SK-N-SH treated with all-trans-retinoic acid at 6 μM for 48 hours (cell line): ENCODE results near the gene PROM1.

Experiments
- ATAC-seq: fragments of 200-7000 bp; cut with Tn5 transposase; 3 replicates; pipeline ENCODE4 v1.9.1; 2020; ENCODE audit warnings: mild to moderate bottlenecking, moderate library complexity
- CSDC2 ChIP-seq: fragments of 250-450 bp; sonication (Bioruptor Pico); IDR thresholded peaks from 2 replicates; pipeline ENCODE4 v1.5.0; 2020; ENCODE audit warnings: mild to moderate bottlenecking, moderate library complexity
- ESRRG ChIP-seq: fragments of 250-450 bp; sonication (Bioruptor Pico); IDR thresholded peaks from 2 replicates; pipeline ENCODE4 v1.6.1; 2021; ENCODE audit warnings: mild to moderate bottlenecking
- GLIS3 ChIP-seq: fragments of 250-450 bp; sonication (Bioruptor Pico); IDR thresholded peaks from 2 replicates; pipeline ENCODE4 v1.5.0; 2020; ENCODE audit warnings: mild to moderate bottlenecking, moderate library complexity
- ISL1 ChIP-seq: fragments of 250-450 bp; sonication (Bioruptor Pico); IDR thresholded peaks from 2 replicates; pipeline ENCODE4 v2.1.2; 2022; ENCODE audit warnings: mild to moderate bottlenecking, moderate library complexity
- OSR1 ChIP-seq: fragments of 250-450 bp; sonication (Bioruptor Pico); IDR thresholded peaks from 2 replicates; pipeline ENCODE4 v1.8.0; 2022; ENCODE audit warnings: moderate library complexity, mild to moderate bottlenecking, inconsistent platforms
- RARB ChIP-seq: fragments of 250-450 bp; sonication (Bioruptor Pico); IDR thresholded peaks from 2 replicates; pipeline ENCODE4 v1.8.0; 2021; ENCODE audit warnings: mild to moderate bottlenecking, moderate library complexity
- SNAI2 ChIP-seq: fragments of 250-450 bp; sonication (Bioruptor Pico); IDR thresholded peaks from 2 replicates; pipeline ENCODE4 v1.5.0; 2020; ENCODE audit warnings: mild to moderate bottlenecking, moderate library complexity
- TCF4 ChIP-seq: fragments of 250-450 bp; sonication (Bioruptor Pico); IDR thresholded peaks from 2 replicates; pipeline ENCODE4 v1.8.0; 2021; ENCODE audit warnings: mild to moderate bottlenecking, moderate library complexity, borderline replicate concordance
- TOX ChIP-seq: fragments of 250-450 bp; sonication (Bioruptor Pico); IDR thresholded peaks from 2 replicates; pipeline ENCODE4 v1.8.0; 2021; ENCODE audit warnings: mild to moderate bottlenecking, moderate library complexity, borderline replicate concordance
- ZC3H10 ChIP-seq: fragments of 250-450 bp; sonication (Bioruptor Pico); IDR thresholded peaks from 2 replicates; pipeline ENCODE4 v1.5.1; 2021; ENCODE audit warnings: mild to moderate bottlenecking, moderate library complexity
- ZNF565 ChIP-seq: fragments of 450-650 bp; formaldehyde crosslinking; conservative IDR thresholded peaks from 2 replicates; pipeline ENCODE4 v1.5.0; 2020; ENCODE audit warnings: low read depth, mild to moderate bottlenecking, moderate library complexity
- TF ChIP-seq, protein P1 (sequence below): fragments of 250-450 bp; sonication (Bioruptor Pico); IDR thresholded peaks from 2 replicates; pipeline ENCODE4 v1.5.0; 2020; ENCODE audit warnings: mild to moderate bottlenecking, moderate library complexity
- TF ChIP-seq, protein P2 (sequence below): fragments of 250-450 bp; sonication (Bioruptor Pico); IDR thresholded peaks from 2 replicates; pipeline ENCODE4 v1.8.0; 2020; ENCODE audit warnings: mild to moderate bottlenecking, moderate library complexity, borderline replicate concordance
- TF ChIP-seq, protein P3 (sequence below): fragments of 250-450 bp; sonication (Bioruptor Pico); IDR thresholded peaks from 2 replicates; pipeline ENCODE4 v1.5.1; 2020; ENCODE audit warnings: low read depth, mild to moderate bottlenecking, moderate library complexity
- TF ChIP-seq, protein P4 (sequence below): fragments of 250-450 bp; sonication (Bioruptor Pico); IDR thresholded peaks from 2 replicates; pipeline ENCODE4 v1.8.0; 2021; ENCODE audit warnings: low read depth, mild to moderate bottlenecking, moderate library complexity, borderline replicate concordance
- TF ChIP-seq, protein P5 (sequence below): fragments of 250-450 bp; sonication (Bioruptor Pico); IDR thresholded peaks from 2 replicates; pipeline ENCODE4 v1.5.1; 2021; ENCODE audit warnings: mild to moderate bottlenecking, moderate library complexity

PROM1 gene

DNA sequence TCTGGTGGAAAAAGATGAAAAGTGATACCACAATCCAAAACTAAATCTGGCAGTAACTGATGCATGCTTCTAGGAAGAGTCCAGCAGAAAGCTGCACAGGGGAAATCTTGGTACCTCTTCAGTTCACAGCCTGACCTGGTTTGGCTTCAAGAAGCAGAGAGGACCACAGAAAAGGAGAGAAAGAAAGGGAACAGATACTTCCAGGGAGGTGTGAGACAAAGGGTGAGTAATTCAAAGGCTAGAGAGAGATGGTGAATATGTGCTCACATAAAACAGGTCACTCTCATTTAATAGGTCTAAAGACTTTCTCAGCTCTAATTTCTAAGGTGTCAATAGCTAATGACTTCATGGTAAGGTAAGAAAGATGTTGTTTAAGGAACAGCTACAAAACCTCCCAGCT, 132.0 kb downstream of the PROM1 start:
- TF ChIP-seq ESRRG, result no peak
- no peak for ATAC-seq

DNA sequence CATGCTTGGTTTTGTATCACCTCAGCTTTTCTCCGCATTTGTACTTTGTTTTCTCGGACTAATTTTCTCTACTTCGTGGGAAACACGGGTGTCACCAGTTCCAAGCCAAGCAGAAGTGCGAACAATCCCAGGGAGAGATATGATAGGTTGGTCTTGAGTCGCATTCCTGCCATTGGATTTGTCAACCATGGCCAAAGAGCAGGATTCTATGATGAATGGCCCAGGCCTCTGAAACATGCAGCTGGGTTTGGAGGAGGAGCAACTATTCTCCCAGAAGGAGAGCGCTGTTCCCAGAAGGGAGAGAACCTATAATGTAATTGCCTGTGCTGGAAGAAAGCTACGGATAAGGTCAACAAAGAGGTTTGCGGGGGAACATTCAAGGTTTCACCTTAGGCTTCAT, 135.0 kb downstream of the PROM1 start:
- no peak for ATAC-seq
- TF ChIP-seq CSDC2, result no peak
- TF ChIP-seq, protein P1, sequence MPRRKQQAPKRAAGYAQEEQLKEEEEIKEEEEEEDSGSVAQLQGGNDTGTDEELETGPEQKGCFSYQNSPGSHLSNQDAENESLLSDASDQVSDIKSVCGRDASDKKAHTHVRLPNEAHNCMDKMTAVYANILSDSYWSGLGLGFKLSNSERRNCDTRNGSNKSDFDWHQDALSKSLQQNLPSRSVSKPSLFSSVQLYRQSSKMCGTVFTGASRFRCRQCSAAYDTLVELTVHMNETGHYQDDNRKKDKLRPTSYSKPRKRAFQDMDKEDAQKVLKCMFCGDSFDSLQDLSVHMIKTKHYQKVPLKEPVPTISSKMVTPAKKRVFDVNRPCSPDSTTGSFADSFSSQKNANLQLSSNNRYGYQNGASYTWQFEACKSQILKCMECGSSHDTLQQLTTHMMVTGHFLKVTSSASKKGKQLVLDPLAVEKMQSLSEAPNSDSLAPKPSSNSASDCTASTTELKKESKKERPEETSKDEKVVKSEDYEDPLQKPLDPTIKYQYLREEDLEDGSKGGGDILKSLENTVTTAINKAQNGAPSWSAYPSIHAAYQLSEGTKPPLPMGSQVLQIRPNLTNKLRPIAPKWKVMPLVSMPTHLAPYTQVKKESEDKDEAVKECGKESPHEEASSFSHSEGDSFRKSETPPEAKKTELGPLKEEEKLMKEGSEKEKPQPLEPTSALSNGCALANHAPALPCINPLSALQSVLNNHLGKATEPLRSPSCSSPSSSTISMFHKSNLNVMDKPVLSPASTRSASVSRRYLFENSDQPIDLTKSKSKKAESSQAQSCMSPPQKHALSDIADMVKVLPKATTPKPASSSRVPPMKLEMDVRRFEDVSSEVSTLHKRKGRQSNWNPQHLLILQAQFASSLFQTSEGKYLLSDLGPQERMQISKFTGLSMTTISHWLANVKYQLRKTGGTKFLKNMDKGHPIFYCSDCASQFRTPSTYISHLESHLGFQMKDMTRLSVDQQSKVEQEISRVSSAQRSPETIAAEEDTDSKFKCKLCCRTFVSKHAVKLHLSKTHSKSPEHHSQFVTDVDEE (CRISPR knock-in tag), result no peak
- TF ChIP-seq TCF4 (CRISPR knock-in tag), result no peak
- TF ChIP-seq ZC3H10 (CRISPR knock-in tag), result no peak
- TF ChIP-seq RARB (CRISPR knock-in tag), result no peak
- TF ChIP-seq GLIS3 (CRISPR knock-in tag), result no peak
- TF ChIP-seq, protein P2, sequence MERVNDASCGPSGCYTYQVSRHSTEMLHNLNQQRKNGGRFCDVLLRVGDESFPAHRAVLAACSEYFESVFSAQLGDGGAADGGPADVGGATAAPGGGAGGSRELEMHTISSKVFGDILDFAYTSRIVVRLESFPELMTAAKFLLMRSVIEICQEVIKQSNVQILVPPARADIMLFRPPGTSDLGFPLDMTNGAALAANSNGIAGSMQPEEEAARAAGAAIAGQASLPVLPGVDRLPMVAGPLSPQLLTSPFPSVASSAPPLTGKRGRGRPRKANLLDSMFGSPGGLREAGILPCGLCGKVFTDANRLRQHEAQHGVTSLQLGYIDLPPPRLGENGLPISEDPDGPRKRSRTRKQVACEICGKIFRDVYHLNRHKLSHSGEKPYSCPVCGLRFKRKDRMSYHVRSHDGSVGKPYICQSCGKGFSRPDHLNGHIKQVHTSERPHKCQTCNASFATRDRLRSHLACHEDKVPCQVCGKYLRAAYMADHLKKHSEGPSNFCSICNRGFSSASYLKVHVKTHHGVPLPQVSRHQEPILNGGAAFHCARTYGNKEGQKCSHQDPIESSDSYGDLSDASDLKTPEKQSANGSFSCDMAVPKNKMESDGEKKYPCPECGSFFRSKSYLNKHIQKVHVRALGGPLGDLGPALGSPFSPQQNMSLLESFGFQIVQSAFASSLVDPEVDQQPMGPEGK (CRISPR knock-in tag), result no peak
- TF ChIP-seq, protein P3, sequence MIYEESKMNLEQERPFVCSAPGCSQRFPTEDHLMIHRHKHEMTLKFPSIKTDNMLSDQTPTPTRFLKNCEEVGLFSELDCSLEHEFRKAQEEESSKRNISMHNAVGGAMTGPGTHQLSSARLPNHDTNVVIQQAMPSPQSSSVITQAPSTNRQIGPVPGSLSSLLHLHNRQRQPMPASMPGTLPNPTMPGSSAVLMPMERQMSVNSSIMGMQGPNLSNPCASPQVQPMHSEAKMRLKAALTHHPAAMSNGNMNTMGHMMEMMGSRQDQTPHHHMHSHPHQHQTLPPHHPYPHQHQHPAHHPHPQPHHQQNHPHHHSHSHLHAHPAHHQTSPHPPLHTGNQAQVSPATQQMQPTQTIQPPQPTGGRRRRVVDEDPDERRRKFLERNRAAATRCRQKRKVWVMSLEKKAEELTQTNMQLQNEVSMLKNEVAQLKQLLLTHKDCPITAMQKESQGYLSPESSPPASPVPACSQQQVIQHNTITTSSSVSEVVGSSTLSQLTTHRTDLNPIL (CRISPR knock-in tag), result no peak
- TF ChIP-seq, protein P4, sequence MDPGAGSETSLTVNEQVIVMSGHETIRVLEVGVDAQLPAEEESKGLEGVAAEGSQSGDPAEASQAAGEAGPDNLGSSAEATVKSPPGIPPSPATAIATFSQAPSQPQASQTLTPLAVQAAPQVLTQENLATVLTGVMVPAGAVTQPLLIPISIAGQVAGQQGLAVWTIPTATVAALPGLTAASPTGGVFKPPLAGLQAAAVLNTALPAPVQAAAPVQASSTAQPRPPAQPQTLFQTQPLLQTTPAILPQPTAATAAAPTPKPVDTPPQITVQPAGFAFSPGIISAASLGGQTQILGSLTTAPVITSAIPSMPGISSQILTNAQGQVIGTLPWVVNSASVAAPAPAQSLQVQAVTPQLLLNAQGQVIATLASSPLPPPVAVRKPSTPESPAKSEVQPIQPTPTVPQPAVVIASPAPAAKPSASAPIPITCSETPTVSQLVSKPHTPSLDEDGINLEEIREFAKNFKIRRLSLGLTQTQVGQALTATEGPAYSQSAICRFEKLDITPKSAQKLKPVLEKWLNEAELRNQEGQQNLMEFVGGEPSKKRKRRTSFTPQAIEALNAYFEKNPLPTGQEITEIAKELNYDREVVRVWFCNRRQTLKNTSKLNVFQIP (CRISPR knock-in tag), result no peak
- TF ChIP-seq, protein P5, sequence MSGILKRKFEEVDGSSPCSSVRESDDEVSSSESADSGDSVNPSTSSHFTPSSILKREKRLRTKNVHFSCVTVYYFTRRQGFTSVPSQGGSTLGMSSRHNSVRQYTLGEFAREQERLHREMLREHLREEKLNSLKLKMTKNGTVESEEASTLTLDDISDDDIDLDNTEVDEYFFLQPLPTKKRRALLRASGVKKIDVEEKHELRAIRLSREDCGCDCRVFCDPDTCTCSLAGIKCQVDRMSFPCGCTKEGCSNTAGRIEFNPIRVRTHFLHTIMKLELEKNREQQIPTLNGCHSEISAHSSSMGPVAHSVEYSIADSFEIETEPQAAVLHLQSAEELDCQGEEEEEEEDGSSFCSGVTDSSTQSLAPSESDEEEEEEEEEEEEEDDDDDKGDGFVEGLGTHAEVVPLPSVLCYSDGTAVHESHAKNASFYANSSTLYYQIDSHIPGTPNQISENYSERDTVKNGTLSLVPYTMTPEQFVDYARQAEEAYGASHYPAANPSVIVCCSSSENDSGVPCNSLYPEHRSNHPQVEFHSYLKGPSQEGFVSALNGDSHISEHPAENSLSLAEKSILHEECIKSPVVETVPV (CRISPR knock-in tag), result no peak
- TF ChIP-seq SNAI2 (CRISPR knock-in tag), result no peak

DNA sequence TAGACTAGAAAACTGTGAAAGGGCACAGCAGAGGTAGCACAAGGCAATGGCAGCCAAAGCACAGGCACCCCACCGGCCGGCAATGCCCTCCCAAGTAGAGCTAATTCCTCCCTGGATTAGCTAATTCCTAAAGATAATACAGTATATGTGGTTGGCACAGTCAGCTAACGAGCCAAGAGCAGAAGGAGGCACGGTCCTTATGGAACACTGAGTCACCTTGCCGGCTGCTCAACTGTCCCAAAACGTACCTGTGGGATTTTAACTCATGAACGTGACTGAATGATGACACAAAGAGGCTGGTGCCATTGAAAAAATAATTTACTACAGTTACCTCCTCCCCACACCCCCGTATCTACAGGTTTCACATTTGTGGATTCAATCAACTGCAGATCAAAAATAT, 136.1 kb downstream of the PROM1 start:
- ATAC-seq, result no peak
- TF ChIP-seq RARB (CRISPR knock-in tag), result no peak
- TF ChIP-seq ZNF565 (CRISPR knock-in tag), result no peak
- TF ChIP-seq ESRRG, result no peak
- TF ChIP-seq, protein P4 (CRISPR knock-in tag), result no peak
- TF ChIP-seq CSDC2, result no peak
- TF ChIP-seq, protein P3 (CRISPR knock-in tag), result no peak
- no peak for TF ChIP-seq OSR1 (CRISPR knock-in tag)
- TF ChIP-seq TOX, result no peak
- TF ChIP-seq SNAI2 (CRISPR knock-in tag), result no peak

DNA sequence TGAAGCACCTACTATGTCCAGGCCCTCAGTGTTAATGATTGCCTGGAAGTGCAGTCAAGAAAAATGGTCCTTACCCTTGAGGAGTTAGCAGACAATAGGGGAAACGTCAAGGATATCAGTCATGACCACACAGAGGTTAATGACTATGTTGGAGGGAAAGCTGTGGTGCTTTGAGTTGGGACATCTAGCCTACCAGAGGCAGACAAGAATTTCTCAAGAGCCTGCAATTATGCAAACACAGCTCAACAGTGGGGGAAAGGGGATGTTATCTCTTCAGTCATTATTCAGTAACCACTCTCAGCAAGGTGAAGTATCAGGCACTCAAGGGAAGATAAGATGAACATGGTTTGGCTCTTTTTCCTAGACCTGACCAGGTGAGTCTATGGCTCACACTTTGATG, 138.3 kb downstream of the PROM1 start:
- no peak for ATAC-seq

More for the DNA sequence above, 138.3 kb downstream of the PROM1 start:
- no peak for TF ChIP-seq ISL1
